Adipocyte (in vitro differentiated cells): ENCODE results near the gene SEC23IP.

Experiments used
- DNase-seq: peaks from one replicate; pipeline ENCODE4 v3.0.0-alpha.2; 2015; ENCODE audit warnings: low read depth
- H3K27me3 ChIP-seq: replicated peaks from 2 replicates; pipeline ENCODE4 v1.7.0; 2013; ENCODE audit warnings: mild to moderate bottlenecking, low read length, moderate library complexity; ENCODE audit not compliant: control insufficient read depth, insufficient read depth
- H3K36me3 ChIP-seq: 2 replicates; pipeline ENCODE4 v1.7.0; 2013; ENCODE audit warnings: low read length, mild to moderate bottlenecking, moderate library complexity; ENCODE audit not compliant: control insufficient read depth, insufficient read depth, severe bottlenecking
- H3K4me1 ChIP-seq: 2 replicates; pipeline ENCODE4 v1.7.0; 2013; ENCODE audit warnings: mild to moderate bottlenecking, low read length, moderate library complexity; ENCODE audit not compliant: control insufficient read depth, insufficient read depth
- H3K4me3 ChIP-seq: 2 replicates; pipeline ENCODE4 v1.7.0; 2013; ENCODE audit warnings: mild to moderate bottlenecking, low read length, moderate library complexity
- H3K9ac ChIP-seq: 2 replicates; pipeline ENCODE4 v1.7.0; 2013; ENCODE audit warnings: mild to moderate bottlenecking, low read length, moderate library complexity
- H3K9me3 ChIP-seq: 2 replicates; pipeline ENCODE4 v1.7.0; 2013; ENCODE audit warnings: mild to moderate bottlenecking, low read length, moderate library complexity; ENCODE audit not compliant: control insufficient read depth

SEC23IP gene

DNA sequence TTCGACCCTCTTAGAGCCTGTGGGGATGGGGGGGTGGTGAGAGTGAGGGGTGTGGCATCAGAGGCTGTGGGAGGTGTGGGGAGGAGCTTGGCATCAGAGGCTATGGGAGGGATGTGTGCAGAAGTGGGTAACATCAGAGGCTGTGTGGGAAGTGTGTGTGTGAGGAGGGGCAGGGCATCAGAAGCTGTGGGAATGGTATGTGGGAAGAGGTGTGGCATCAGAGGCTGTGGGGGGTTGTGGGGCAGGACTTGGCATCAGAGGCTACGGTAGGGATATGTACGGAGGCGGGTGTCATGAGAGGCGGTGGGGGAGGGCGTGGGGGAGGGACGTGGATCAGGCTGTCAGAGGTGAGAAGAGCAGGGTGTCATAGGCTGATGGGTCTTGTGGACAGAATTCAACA is 97.4 kb downstream of the SEC23IP start:
- H3K9me3 ChIP-seq = no peaks in the 10 kb centered on the region
- H3K36me3 ChIP-seq = no peaks in the 10 kb centered on the region
- no peaks in the 10 kb centered on the region for H3K4me1 ChIP-seq
- H3K9ac ChIP-seq = no peak overlapping the region
- no peak for DNase-seq
- H3K4me3 ChIP-seq = no peak overlapping the region
- no peaks in the 10 kb centered on the region for H3K27me3 ChIP-seq

DNA sequence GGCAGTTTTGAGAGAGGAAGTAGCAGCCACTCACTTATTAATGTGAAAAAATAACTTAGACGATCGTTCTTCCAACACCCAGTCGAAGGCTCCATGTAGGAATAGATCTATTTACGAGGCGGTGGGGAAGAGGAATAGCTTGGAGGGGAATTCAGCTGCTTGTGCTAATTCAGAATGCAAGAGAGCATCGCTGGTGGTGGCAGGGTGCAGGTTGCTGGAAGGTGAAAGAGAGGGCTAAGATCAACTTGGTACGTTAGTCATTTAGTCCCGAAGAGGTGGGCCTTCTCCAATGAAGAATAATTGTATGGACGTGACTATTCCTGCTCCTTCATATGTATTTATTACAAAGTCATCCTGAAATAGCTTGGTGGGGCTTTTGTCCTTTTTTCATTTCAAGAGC is 98.5 kb downstream of the SEC23IP start:
- H3K4me3 ChIP-seq = no peak overlapping the region
- no peak for DNase-seq
- H3K9me3 ChIP-seq = peaks cover 8% of the 10 kb centered on the region
- no peaks in the 10 kb centered on the region for H3K27me3 ChIP-seq
- H3K9ac ChIP-seq = no peak overlapping the region
- no peaks in the 10 kb centered on the region for H3K4me1 ChIP-seq
- H3K36me3 ChIP-seq = no peaks in the 10 kb centered on the region

GRCh38 chr10:119991816-119992215 is 99.3 kb downstream of the SEC23IP start:
- no peaks in the 10 kb centered on the region for H3K4me1 ChIP-seq
- H3K27me3 ChIP-seq = no peaks in the 10 kb centered on the region
- H3K36me3 ChIP-seq = no peaks in the 10 kb centered on the region
- no peak overlapping the region for H3K9ac ChIP-seq
- H3K9me3 ChIP-seq = peaks cover 12% of the 10 kb centered on the region
- no peak for DNase-seq
- no peak overlapping the region for H3K4me3 ChIP-seq
